NOMO-1 (cell line): Measurements from ENCODE around the gene PLXNA1.

ENCODE experiments used
- DNase-seq, 2 experiments: peaks; one replicate each; lab custom pipeline; 2025; ENCODE audit not compliant: unreplicated experiment in 2 of 2; lab: John Stamatoyannopoulos, UW

Gene PLXNA1

DNA sequence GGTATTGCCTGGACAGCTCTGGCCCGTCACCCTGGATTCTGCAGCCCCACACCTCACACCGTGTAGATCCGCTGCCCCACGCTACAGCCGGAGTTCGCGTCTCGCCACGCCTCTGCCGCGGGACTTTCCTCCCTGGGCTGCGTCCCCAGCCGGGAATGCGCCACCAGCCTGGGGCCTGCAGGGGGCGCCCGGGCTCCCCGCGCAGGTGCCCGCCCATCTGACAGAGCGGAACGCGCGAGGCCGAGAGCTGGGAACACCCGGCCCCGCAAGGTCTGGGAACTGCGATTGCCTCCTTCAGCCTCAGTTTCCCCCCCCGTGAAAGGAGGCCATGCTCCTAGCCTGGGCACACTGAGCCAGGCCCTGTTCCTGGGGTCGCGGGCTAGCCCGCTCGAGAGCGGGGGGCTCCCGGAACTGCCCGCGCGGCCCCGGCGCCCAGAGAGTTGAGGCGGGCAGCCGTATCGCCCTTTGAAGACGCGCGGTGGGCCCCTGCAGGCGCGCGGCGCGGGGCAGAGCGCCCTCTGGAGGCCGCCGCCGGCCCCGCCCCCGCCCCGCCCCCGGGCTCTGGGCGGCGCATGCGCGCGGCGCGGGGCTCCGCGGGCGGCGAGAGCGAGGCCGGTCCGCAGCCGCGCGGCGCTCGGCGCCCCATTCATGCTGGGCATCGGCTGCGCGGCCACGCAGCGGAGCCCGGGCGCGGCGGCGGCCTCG, at the start of gene PLXNA1:
Gene PLXNA1, plus strand, starts transcription at position 645 of the 705 bp plus-strand sequence. CDS start 5,479 bp downstream, outside the sequence.
- peak; percentile 82 to 85 for DNase-seq

DNA sequence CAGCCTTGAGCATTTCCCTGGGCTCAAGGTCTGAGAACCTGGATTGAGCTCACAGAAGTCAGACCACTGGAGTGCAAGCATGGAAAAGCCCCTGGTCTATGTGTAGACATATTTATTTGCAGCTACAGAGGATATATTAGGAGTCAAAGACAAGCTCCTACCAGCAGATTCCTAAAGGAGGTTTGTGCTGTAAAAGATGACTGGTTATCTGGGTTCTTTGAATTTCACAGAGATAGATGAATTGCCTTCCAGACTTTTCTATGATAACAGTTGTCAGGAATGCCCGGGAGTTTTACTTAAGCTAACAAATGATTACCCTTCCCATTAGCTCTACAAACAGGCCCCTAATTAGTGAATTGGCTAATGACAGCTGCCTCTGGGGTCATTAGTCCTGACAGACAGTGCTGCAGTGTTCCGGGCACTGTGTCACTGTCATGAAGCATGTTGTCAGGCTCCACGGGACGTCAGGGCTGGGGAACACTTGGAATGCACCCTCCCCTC, 48.8 kb upstream of the PLXNA1 start:
- DNase-seq: no peak

- no peak for DNase-seq
Measured at GRCh38 chr3:126934991-126935390, 47.9 kb upstream of the PLXNA1 start.

GRCh38 chr3:126935756-126936509, 47.0 kb upstream of the PLXNA1 start:
- peak; percentile 7 to 20 for DNase-seq

DNA sequence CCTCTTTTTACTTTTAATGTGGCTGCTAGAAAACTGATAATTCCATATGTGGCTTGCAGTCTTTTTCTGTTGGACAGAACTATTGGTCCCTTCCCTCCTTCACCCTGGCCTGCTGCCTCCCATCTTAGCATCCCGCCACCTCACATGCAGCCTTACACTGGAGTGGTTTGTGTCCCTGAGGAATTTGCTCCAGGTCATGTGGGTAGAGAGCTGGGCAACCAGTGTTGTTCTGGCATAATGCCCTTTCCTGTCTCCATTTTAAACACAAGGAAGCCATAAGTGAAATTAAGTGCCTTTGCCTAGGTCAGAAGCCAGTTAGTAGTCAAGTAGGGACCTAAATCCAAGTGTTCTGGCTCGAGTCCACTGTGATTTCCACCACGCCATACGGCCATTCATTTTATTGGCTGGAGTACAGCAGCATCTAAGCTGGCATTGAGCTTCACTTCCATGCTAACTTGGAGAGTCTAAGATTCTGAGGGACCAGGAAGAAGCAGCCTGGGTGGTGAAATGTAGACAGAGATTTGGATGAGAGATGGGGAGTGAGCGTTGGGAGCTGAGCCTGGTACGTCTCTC, 46.0 kb upstream of the PLXNA1 start:
- no peak for DNase-seq

DNA sequence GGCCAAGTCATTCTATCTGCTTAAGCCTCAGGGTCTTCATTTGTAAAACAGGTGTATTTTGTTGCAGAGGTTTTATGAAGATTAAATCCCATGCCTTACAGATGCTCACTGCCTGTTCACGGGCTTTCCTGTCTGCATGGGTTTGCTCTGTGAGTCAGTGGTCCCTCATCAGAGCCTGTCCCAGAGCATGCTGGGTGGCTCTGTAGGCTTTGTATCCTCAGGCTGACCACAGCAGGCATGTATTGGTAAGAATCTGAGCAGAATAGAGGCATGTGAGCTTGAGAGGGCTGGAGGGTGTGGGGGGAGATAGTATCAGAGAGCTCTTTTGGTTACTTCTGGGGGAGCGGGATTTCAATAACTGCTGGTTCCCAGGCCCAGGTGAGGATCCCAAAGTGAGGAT, 45.4 kb upstream of the PLXNA1 start:
- no peak for DNase-seq

- DNase-seq: no peak
Measured at GRCh38 chr3:126937973-126938372, 44.9 kb upstream of the PLXNA1 start.

DNA sequence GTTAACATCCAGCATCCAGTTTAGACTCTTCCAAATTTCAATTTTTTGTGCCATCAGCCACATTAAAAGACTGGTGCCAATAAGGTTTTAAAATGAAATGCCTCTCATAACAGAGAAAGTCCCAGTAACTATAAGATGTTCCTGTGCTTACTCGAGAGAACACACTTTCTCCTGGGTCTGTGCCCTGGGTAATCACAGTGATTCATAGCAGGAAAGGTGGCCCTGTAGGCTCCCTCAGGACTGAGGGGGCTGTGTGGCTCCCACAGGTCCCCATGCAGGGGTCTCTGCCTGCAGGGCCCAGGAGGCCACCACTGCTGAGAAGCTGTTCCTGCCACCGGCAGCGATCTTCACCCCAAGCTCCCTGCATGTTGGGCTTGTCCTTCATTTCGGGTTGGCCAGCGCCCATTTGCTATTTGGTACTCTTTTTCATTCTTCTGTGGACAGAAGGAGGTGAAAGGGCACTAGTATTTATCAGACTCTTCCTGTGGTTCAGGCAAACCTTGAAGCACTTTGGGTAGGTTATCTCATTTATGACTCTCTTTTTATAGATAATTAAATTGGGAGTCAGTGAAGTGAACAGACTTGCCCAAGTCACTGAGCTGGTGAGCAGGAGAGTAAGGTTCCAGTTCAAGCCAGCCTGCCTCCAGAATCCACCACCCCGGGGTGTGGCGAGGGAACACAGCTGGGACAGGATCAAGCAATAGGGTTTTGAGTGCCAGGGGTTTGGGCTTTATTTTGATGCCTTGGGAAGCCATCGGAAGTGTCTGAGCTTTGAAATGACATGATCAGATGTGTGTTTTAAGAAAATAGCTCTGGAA, 44.2 kb upstream of the PLXNA1 start:
- DNase-seq: no peak

DNA sequence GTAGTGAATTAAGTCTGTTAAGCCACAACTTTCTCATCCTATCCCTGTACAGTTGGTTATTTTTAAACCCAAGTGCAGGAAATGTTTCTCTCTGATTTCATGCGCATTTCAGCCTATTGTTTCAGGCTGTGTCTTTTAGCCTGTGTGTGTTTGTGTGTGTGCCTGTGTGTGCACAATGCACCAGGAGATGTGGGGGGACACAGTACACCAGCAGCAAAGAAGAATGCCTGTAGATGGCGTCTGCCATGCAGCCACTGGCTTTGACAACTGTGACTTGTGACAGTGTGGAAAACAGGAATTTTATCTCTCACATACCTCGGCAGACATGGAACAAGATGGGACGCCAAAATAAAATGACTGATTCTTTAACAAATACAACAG, 43.6 kb upstream of the PLXNA1 start:
- DNase-seq: no peak

DNA sequence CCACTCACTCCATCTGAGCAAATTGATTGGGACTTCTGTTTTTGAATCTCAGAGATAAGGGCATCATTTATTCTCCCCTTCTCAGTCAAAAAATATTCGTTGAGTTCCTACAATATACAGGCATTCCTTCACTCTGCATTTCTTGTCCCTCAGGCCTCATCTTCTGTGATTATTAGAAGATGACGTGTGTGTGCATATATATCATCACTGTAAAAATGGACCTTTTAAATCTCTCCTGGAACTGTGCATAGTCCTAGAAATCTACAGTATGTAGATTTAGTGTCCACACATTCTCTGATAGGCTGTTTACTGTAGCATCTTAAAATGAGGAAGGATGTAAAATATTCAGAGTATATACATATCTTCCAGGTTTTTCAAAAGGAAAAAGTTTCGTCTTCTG, 43.2 kb upstream of the PLXNA1 start:
- DNase-seq: no peak

- peak in 1 of 2 experiments; percentile 9 for DNase-seq
Measured at GRCh38 chr3:126941721-126942270, 41.1 kb upstream of the PLXNA1 start.

DNA sequence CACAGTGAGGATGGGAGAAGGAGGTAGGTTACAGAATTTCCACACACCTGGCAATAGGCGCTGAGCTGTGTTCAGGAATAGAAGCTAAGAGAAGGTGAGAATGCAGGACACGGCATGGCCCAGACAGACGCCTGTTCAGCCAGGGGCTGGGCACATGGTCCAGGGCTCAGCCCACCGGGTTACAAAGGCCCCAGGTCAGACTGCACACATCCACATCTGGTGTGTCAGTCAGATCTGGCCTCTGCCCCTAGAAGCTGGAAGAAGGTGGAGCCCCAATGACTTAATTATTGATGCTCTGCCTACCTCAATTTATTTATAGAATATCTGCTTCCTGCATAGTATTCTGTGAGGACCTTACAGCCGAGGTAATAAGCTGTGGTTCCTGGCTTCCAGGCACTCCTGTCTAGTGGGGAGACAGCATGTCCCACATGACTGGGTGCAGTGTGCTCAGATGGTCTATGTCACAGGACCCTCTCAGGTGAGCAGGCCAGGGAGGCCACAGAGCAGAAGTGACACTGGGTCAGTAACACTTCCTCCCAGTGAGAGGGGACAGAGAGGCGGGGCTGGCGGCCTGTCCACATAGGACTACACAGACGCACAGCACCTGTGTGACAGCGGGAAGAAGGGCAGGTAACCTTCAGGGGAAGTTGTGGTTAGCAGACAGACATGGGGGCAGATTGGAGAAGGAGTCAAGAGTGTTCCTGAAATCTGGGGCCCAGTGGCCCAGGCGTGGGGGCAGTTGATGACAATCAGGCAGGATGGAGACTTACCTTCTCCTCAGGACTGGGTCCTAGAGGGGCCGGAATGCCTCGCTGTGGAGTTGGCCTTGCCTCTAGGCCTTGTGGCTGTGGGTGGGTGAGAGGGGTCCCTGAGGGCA, 38.6 kb upstream of the PLXNA1 start:
- no peak for DNase-seq

- no peak for DNase-seq
Measured at GRCh38 chr3:126945171-126945721, 37.7 kb upstream of the PLXNA1 start.

DNA sequence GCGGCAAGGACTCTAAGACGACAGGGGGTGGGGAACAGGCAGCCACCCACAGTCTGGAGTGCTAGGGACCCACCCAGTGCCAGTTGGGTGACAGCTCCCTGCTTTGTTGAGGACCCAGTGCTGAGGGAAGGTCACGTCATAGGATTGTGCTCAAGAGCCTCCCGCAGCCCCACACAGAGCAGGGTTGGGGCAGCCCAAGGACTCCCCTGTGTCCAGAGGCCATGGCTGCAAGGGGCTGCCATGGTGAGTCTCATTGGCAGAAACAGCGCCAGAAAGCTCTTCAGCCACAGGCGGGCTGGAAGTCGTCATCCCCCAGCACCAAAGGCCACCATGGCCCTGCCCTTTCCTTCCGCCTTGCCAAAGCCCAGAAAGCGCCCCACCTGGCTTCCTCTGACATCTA, 37.0 kb upstream of the PLXNA1 start:
- no peak for DNase-seq

DNA sequence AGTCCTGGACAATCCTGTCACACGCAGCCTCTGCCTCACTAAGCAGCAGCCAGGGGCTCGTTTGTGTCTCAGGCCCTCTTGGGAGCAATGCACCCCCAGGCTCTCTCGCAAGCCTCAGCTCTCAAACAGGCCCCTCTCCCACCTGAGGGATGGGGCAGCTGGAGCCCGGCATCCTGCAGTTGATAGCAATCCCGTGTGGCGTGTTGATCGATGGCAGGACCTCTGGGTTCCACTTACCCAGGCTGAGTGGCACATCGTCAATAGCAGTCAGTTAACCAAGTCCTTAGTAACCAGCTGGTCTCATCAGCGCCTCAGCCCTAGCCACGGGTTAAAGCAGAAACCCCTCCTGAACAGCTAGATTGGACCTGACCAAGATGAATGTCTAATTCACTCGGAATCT, 36.5 kb upstream of the PLXNA1 start:
- no peak for DNase-seq

DNA sequence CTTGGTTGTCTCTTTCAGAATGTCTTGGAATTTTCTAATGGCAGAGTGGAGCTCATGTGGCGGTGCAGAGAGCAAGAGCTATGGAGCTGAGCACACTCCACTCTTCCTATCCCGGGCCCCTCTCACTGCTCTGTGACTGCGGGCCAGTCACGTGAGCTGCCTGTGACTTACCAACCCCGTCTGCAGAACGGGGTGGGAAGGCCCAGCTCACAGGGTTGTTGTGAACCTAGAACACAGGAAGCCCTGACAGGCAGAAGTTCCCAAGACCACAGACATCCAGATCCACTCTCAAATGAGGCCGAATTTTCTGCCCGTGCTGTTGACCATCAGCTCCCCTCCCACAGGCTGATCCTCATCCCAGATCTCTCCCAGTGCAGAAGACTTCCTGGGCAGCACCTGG, 35.5 kb upstream of the PLXNA1 start:
- no peak for DNase-seq

- DNase-seq: no peak
Measured at GRCh38 chr3:126948980-126949535, 33.9 kb upstream of the PLXNA1 start.

GRCh38 chr3:126951561-126951960, 31.4 kb upstream of the PLXNA1 start:
- DNase-seq: no peak
